Nephron progenitor cell (in vitro differentiated cells): ENCODE measurements around the gene DEPDC7.
"Not testable (repeated sequence)": the region's sequence is repeated elsewhere in the genome, so short reads cannot be mapped to it uniquely, and the experiment has no call there.

ENCODE experiments used
- DNase-seq: peaks from one replicate; pipeline ENCODE4 v3.0.0; 2021
- H3K27ac Mint-ChIP-seq: 2 replicates; pipeline ENCODE4 v1.8.0; 2021; ENCODE audit warnings: mild to moderate bottlenecking, moderate library complexity, mixed read lengths
- H3K27me3 Mint-ChIP-seq: 2 replicates; pipeline ENCODE4 v1.8.0; 2021; ENCODE audit warnings: mild to moderate bottlenecking, low read depth, mixed read lengths; ENCODE audit not compliant: poor library complexity
- H3K36me3 Mint-ChIP-seq: 2 replicates; pipeline ENCODE4 v1.8.0; 2021; ENCODE audit warnings: low read depth, mixed read lengths
- H3K4me1 Mint-ChIP-seq: 2 replicates; pipeline ENCODE4 v1.8.0; 2021; ENCODE audit warnings: mixed read lengths
- H3K4me3 Mint-ChIP-seq: 2 replicates; pipeline ENCODE4 v1.8.0; 2021; ENCODE audit warnings: mild to moderate bottlenecking, moderate library complexity, mixed read lengths
- H3K9me3 Mint-ChIP-seq: 2 replicates; pipeline ENCODE4 v1.8.0; 2021; ENCODE audit warnings: mild to moderate bottlenecking, moderate library complexity, mixed read lengths
- CTCF ChIP-seq: fragments of 200-600 bp; sonication (generic); IDR thresholded peaks from 2 replicates; pipeline ENCODE4 v1.5.0; 2021; ENCODE audit warnings: antibody characterized with exemption

DEPDC7 gene

GRCh38 chr11:33044285-33044756, 28.6 kb downstream of the DEPDC7 start:
- Mint-ChIP-seq H3K27me3 (peaks cover 3% of the 10 kb centered on the region), H3K27ac (no peak overlapping the region), H3K36me3 (peaks cover 56% of the 10 kb centered on the region), H3K9me3 (peaks cover 11% of the 10 kb centered on the region), H3K4me1 (peaks cover 30% of the 10 kb centered on the region), H3K4me3 (no peak overlapping the region)
- TF ChIP-seq CTCF = no peak
- DNase-seq = no peak

- Mint-ChIP-seq H3K27me3 (peaks cover 3% of the 10 kb centered on the region), H3K4me1 (peaks cover 32% of the 10 kb centered on the region), H3K9me3 (peaks cover 11% of the 10 kb centered on the region), H3K36me3 (peaks cover 56% of the 10 kb centered on the region), H3K4me3 (no peak overlapping the region), H3K27ac (no peak overlapping the region)
- no peak for TF ChIP-seq CTCF
- no peak for DNase-seq
Observed at GRCh38 chr11:33045551-33046255, 30.0 kb downstream of the DEPDC7 start.

- not testable (repeated sequence) for H3K4me3 Mint-ChIP-seq, H3K27me3 Mint-ChIP-seq, DNase-seq, H3K27ac Mint-ChIP-seq
- H3K9me3 Mint-ChIP-seq = peaks cover 11% of the 10 kb centered on the region
- peaks cover 11% of the 10 kb centered on the region for H3K4me1 Mint-ChIP-seq
- H3K36me3 Mint-ChIP-seq = peaks cover 49% of the 10 kb centered on the region
Observed at GRCh38 chr11:33048701-33049100, 33.0 kb downstream of the DEPDC7 start.

- Mint-ChIP-seq H3K36me3 (peaks cover 39% of the 10 kb centered on the region), H3K4me1 (peaks cover 12% of the 10 kb centered on the region), H3K9me3 (peaks cover 11% of the 10 kb centered on the region), H3K27ac (peak overlapping the region; percentile 75)
- not testable (repeated sequence) for H3K27me3 Mint-ChIP-seq, H3K4me3 Mint-ChIP-seq, DNase-seq
Observed at GRCh38 chr11:33049565-33050408, 34.1 kb downstream of the DEPDC7 start.

GRCh38 chr11:33052231-33052630, 36.6 kb downstream of the DEPDC7 start:
- no peaks in the 10 kb centered on the region for H3K27me3 Mint-ChIP-seq
- no peak overlapping the region for H3K27ac Mint-ChIP-seq

GRCh38 chr11:33055375-33055774, 39.7 kb downstream of the DEPDC7 start:
- H3K27ac Mint-ChIP-seq = no peak overlapping the region
- no peak for TF ChIP-seq CTCF
- peaks cover 33% of the 10 kb centered on the region for H3K36me3 Mint-ChIP-seq
- H3K4me3 Mint-ChIP-seq = no peak overlapping the region
- no peak for DNase-seq
- H3K9me3 Mint-ChIP-seq = no peaks in the 10 kb centered on the region
- peaks cover 9% of the 10 kb centered on the region for H3K4me1 Mint-ChIP-seq
- H3K27me3 Mint-ChIP-seq = no peaks in the 10 kb centered on the region

More at GRCh38 chr11:33052231-33052630, 36.6 kb downstream of the DEPDC7 start:
- Mint-ChIP-seq H3K9me3 (no peaks in the 10 kb centered on the region), H3K4me3 (no peak overlapping the region), H3K4me1 (peaks cover 20% of the 10 kb centered on the region), H3K36me3 (peaks cover 28% of the 10 kb centered on the region)
- DNase-seq = no peak
- TF ChIP-seq CTCF = no peak
